Panc1 (cell line): Measurements from ENCODE around the gene HLTF. TPM values are rescaled to one million over a fixed set of nuclear protein-coding genes. Genes with fewer than 3 reads are reported as not detected.

Experiments
- ATAC-seq: fragments of 200-7000 bp; cut with Tn5 transposase; 2 replicates; pipeline ENCODE4 v1.9.1; 2020; ENCODE audit warnings: mild to moderate bottlenecking, moderate library complexity
- BruUV-seq: library from RNA; stranded (reverse); fragments of 400-500 nt; replicated peaks from 2 replicates; lab custom pipeline; 2021; lab: Mats Ljungman, UMichigan
- CTCF ChIA-PET: fragments of 300-600 bp; sonication (Branson Sonifier 250); formaldehyde crosslinking; loops from one replicate; lab custom pipeline; 2022; ENCODE audit warnings: antibody characterized with exemption; lab: Charles Lee
- POLR2A ChIA-PET: fragments of 300-600 bp; sonication (Branson Sonifier 250); formaldehyde crosslinking; loops from one replicate; lab custom pipeline; 2022; ENCODE audit warnings: antibody characterized with exemption; lab: Charles Lee
- DNase-seq: peaks from one replicate; pipeline ENCODE4 v3.0.0-alpha.2; 2010; ENCODE audit warnings: low read depth, low spot score
- H3K27ac ChIP-seq: 2 replicates; pipeline ENCODE4 v1.5.1; 2011; ENCODE audit warnings: mild to moderate bottlenecking, low read length, inconsistent platforms
- H3K27me3 ChIP-seq: fragments of 200-500 bp; sonication (Bioruptor generic); 2 replicates; pipeline ENCODE4 v1.6.0; 2014; ENCODE audit warnings: low read length, inconsistent platforms; ENCODE audit not compliant: control insufficient read depth, insufficient read depth
- H3K36me3 ChIP-seq: fragments of 200-500 bp; sonication (Bioruptor generic); 2 replicates; pipeline ENCODE4 v1.5.1; 2014; ENCODE audit warnings: inconsistent platforms, mild to moderate bottlenecking, low read length, moderate library complexity; ENCODE audit not compliant: control insufficient read depth, insufficient read depth
- H3K4me1 ChIP-seq: 2 replicates; pipeline ENCODE4 v1.5.1; 2011; ENCODE audit warnings: inconsistent platforms, mild to moderate bottlenecking, low read length, moderate library complexity; ENCODE audit not compliant: control insufficient read depth, insufficient read depth
- H3K4me3 ChIP-seq, 2 experiments: 2 replicates each; pipeline ENCODE4 v1.5.1; 2011 to 2012; ENCODE audit warnings: low read depth in 2 of 2, low read length in 2 of 2, mild to moderate bottlenecking in 2 of 2, inconsistent platforms in 1 of 2, moderate library complexity in 1 of 2
- H3K9me3 ChIP-seq: fragments of 200-500 bp; sonication (Bioruptor generic); 2 replicates; pipeline ENCODE4 v1.5.1; 2014; ENCODE audit warnings: low read depth, mild to moderate bottlenecking, inconsistent platforms, low read length, moderate library complexity; ENCODE audit not compliant: control insufficient read depth, insufficient read depth
- POLR2AphosphoS5 ChIP-seq: IDR thresholded peaks from 2 replicates; pipeline ENCODE4 v1.6.1; 2012; ENCODE audit warnings: mild to moderate bottlenecking, low read depth, low read length, moderate library complexity
- REST ChIP-seq, 2 experiments: IDR thresholded peaks; 2 replicates each; pipeline ENCODE4 v1.6.1; 2011 to 2012; ENCODE audit warnings: low read depth in 2 of 2, control low read depth in 1 of 2, low read length in 1 of 2, mild to moderate bottlenecking in 1 of 2, moderate library complexity in 1 of 2; ENCODE audit not compliant: insufficient read depth in 1 of 2
- SIN3A ChIP-seq: IDR thresholded peaks from 2 replicates; pipeline ENCODE4 v1.6.1; 2012; ENCODE audit warnings: low read depth, mild to moderate bottlenecking, low read length, moderate library complexity, borderline replicate concordance; ENCODE audit not compliant: insufficient read depth
- TCF7L2 ChIP-seq: IDR thresholded peaks from 2 replicates; pipeline ENCODE4 v1.6.1; 2011; ENCODE audit warnings: mild to moderate bottlenecking, low read depth, low read length, inconsistent platforms
- in situ Hi-C: cut with HindIII; loops from 2 replicates; pipeline ENCODE4 v1.10.0; 2016; ENCODE audit warnings: low sequenced_read_pairs, low pct_unique_long_range_greater_than_20kb
- intact Hi-C: fragments of 100-400 bp; cut with micrococcal nuclease; formaldehyde crosslinking; loops from one replicate; pipeline ENCODE4 v1.10.0; 2022; ENCODE audit not compliant: unreplicated experiment
- total RNA-seq: library from RNA; stranded (reverse); gene quantifications from one replicate; pipeline ENCODE4 v1.2.1, GENCODE V29; 2021; ENCODE audit not compliant: unreplicated experiment
- TF ChIP-seq, protein P1 (sequence below): fragments of 450-650 bp; IDR thresholded peaks from 2 replicates; pipeline ENCODE4 v1.5.1; 2017; ENCODE audit warnings: mild to moderate bottlenecking

Gene HLTF
- total RNA-seq, 1 experiment from 2014 or later, result 106 TPM

- Histone ChIP-seq H3K27ac (no peak overlapping the region), H3K36me3 (peaks cover 72% of the 10 kb centered on the region), H3K4me1 (no peaks in the 10 kb centered on the region), H3K9me3 (no peaks in the 10 kb centered on the region), H3K4me3 (no peak overlapping the region), H3K27me3 (no peaks in the 10 kb centered on the region)
- ChIA-PET POLR2A (no interaction called here), CTCF (no interaction called here)
- DNase-seq (no peak), ATAC-seq (no peak)
- TSS peak; percentile 23 for BruUV-seq
- intact Hi-C loops, result no loop called here
- TF ChIP-seq POLR2AphosphoS5 (no peak), SIN3A (no peak)
- in situ Hi-C loops, result no loop called here
Observed at GRCh38 chr3:149058602-149059001, 27.7 kb downstream of the HLTF start.

DNA sequence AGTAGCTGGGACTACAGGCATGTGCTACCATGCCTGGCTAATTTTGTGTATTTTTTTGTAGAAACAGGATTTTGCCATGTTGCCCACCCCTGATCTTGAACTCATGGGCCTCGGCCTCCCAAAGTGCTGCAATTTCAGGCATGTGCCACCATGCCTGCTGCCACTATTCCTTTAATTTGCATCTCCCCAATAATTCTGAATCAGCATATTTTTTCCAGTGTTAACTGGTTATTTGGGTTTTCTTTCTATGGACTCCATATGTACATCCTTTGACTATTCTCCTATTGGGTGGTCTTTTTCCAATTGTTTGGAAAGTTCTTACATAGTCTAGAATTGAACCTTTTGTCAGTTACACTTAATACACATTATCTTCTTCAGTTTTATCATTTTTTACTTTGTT lies 28.1 kb downstream of the HLTF start:
- DNase-seq (no peak), ATAC-seq (no peak)
- Histone ChIP-seq H3K9me3 (no peaks in the 10 kb centered on the region), H3K27me3 (no peaks in the 10 kb centered on the region), H3K27ac (no peak overlapping the region), H3K36me3 (peaks cover 75% of the 10 kb centered on the region), H3K4me3 (no peak overlapping the region), H3K4me1 (no peaks in the 10 kb centered on the region)
- intact Hi-C loops (no loop called here), in situ Hi-C loops (no loop called here)
- CTCF ChIA-PET, result no interaction called here
- no peak for TF ChIP-seq SIN3A
- TF ChIP-seq POLR2AphosphoS5, result no peak
- TF ChIP-seq TCF7L2, result no peak
- TF ChIP-seq, protein P1, sequence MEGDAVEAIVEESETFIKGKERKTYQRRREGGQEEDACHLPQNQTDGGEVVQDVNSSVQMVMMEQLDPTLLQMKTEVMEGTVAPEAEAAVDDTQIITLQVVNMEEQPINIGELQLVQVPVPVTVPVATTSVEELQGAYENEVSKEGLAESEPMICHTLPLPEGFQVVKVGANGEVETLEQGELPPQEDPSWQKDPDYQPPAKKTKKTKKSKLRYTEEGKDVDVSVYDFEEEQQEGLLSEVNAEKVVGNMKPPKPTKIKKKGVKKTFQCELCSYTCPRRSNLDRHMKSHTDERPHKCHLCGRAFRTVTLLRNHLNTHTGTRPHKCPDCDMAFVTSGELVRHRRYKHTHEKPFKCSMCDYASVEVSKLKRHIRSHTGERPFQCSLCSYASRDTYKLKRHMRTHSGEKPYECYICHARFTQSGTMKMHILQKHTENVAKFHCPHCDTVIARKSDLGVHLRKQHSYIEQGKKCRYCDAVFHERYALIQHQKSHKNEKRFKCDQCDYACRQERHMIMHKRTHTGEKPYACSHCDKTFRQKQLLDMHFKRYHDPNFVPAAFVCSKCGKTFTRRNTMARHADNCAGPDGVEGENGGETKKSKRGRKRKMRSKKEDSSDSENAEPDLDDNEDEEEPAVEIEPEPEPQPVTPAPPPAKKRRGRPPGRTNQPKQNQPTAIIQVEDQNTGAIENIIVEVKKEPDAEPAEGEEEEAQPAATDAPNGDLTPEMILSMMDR, result no peak
- TF ChIP-seq REST (IDR thresholded peaks at IDR 0.05; ENCODE audit: insufficient read depth in 1 of 2, low read depth in 2 of 2, low read length in 1 of 2), result no peak
- BruUV-seq, result no TSS peak
- POLR2A ChIA-PET, result no interaction called here

DNA sequence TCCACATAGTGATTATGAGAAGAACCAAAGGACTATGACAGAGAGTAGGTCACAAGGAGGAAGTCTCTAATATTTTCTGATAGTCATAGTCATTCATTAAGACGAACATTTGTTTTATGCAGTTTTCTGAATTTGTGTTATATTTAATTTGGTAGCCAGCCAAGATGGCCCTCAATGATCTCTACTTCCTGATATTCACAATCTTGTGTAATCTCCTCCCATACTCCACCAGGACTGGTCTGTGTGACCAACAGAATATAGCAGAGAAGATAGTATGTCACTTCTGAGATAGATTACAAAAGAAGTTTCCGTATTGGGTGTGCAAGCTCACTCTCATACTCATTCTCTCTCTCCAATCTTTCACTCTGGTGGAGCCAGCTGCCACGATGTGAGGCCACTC lies 30.8 kb downstream of the HLTF start:
- intact Hi-C loops, result no loop called here
- no TSS peak for BruUV-seq
- in situ Hi-C loops, result no loop called here
- H3K36me3 ChIP-seq, result peaks cover 77% of the 10 kb centered on the region
- CTCF ChIA-PET, result no interaction called here
- DNase-seq, result no peak
- POLR2A ChIA-PET, result no interaction called here
- no peaks in the 10 kb centered on the region for H3K9me3 ChIP-seq
- no peak for ATAC-seq
- H3K27me3 ChIP-seq, result no peaks in the 10 kb centered on the region
- no peaks in the 10 kb centered on the region for H3K4me1 ChIP-seq
- no peak overlapping the region for H3K4me3 ChIP-seq
- TF ChIP-seq SIN3A (no peak), REST (IDR thresholded peaks at IDR 0.05; ENCODE audit: insufficient read depth in 1 of 2, low read depth in 2 of 2, low read length in 1 of 2) (no peak), POLR2AphosphoS5 (no peak), TCF7L2 (no peak)
- TF ChIP-seq, protein P1, result no peak
- no peak overlapping the region for H3K27ac ChIP-seq
